ENCODE data around the gene WWC2.

The WWC2 gene

DNA sequence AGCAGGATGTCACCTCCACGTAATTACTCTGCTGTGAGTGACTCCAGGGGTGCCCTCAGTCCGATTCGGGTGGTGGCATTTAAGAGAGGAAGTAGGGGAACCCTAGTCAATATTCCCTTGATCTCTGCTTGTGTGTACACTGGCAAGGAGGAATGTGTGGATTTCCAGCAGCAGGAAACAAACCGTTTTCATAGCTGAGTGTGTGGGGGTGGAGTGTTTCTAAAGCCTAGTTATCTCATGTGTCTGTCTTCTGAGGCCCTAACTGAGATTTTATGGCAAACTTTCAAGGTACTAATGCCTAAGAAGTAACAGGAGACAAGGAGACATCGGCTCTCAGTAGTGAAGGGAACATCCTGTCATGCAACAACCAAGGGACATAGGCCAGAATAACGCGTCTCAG lies 229.8 kb downstream of the WWC2 start:
- DNase-seq: no peak

DNA sequence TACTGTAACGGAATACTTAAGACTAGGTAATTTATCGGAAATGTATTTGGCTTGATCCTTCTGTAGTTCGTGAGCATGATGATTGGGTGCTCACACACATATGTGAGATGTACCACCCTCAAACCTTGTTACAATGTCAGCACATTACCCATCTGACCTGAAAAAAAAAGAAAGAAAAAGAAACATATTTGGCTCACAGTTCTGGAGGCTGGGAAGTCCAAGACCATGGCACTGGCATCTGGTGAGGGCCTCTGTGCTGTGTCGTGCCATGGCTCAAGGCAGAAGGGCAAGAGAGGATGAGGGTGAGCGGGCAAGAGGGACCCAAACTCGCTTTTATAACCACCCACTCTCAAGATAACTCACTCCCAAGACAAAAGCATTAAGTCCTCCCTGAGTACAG lies 230.2 kb downstream of the WWC2 start:
- DNase-seq: no peak

DNA sequence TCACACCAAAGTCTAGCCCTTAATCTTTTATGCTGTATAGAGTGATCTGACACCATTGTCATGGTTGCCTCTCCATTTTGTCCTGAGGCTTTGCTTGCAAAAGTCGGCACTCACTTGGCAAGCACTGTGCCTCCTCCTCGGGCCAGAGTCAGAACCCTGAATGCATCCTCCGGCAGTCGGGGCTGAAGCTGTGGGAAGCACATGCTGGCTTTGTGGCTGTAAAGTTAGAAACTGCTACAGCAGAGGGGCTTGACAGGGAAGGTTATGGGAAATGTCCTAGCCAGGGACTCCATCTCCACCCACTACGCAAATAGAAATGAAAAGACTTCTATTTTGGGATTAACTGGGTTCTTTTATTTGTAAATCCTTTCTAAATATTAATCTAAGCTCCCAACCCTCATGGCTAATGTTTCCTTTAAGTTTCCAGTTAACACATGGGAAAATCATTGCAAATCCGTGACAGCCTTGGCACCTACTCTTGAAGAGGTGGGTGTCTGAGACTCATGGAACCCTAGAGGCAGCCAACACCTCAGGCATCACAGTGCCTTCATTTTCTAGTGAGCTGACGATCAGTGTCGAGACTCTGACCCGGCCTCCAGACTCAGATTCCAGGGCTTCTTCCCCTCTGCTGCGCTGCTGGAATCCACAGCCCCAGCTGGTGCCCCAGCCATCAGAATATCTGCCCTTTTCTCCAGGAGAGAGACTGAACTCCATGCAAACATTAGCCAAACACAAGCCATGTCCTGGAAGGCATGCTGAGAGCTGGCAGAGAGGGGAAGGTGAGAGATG lies 231.1 kb downstream of the WWC2 start:
- DNase-seq: no peak

DNA sequence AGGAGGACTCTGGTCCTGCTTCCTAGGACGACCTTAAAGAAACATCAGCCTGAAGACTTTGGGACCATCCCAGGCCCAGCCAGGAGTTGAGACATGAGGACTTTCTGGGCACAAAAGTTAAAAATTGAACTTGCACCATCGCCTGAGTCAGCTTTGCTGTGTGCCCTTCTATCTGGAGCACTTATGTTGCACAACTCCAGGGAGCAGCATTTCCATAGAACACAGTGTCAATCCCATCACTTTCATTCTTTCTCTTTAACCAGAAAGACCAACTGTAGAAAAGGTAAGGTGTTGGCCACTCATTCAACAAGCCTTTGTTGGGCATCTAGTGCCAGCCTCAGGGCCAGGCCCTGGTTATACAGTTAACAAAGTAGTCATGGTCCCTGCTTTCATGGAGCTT lies 231.8 kb downstream of the WWC2 start:
- no peak for DNase-seq

DNA sequence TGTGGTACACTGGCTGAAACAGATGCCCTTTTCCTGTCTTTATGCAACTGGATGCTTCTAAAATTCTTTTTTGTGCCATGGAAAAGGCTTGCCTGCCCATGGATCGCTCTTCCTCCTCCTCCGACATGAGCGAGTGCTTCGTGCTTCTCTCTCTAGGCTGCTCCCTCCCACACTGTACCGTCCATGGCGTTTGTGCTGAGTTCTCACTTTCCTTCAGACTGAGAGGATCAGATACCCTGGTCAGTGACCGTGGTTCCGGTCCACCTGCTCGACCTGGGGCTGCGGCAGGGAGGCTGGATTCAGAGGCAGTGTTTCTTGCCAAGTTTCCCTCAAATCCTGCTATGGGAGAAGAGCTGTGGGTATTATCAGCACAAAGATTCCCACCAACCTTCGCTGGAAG lies 233.4 kb downstream of the WWC2 start:
- no peak for DNase-seq

DNA sequence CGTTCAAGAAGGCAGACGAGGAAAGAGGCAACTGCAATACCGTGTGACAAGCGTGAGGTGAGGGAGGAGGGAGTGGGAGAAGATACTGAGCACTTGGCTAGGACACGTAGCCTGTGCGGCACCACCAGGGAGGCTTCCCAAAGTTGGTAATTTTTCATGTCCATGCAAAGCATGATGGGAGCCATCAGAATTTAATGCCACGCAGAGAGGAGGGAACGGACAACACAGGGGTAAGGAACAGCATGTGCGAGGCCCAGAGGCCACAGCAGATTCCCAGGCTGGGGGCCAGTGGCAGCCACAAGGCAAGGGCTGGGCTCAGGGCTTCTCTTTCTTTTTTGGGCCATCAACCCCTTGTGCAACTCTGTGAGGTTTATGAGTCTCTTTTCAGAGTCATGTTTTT lies 234.1 kb downstream of the WWC2 start:
- DNase-seq: no peak

DNA sequence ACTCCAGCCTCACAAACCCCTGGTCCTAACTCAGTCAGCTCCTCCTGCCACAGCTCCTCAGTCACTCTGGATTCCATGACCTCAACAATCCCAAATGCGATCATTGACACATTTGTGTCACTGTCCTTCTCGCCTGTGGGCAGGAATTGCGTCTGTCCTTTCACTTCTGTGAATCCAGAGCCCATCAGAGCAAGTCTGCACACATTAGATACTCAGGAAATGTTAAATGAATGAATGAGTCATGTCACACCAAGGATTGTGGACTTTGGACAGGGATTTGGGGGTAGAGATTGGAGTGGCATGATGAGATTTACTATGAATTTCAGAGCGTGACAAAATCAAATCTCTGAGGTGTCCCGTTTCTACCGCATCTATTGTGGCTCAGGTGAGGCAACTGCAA lies 234.9 kb downstream of the WWC2 start:
- DNase-seq: no peak

DNA sequence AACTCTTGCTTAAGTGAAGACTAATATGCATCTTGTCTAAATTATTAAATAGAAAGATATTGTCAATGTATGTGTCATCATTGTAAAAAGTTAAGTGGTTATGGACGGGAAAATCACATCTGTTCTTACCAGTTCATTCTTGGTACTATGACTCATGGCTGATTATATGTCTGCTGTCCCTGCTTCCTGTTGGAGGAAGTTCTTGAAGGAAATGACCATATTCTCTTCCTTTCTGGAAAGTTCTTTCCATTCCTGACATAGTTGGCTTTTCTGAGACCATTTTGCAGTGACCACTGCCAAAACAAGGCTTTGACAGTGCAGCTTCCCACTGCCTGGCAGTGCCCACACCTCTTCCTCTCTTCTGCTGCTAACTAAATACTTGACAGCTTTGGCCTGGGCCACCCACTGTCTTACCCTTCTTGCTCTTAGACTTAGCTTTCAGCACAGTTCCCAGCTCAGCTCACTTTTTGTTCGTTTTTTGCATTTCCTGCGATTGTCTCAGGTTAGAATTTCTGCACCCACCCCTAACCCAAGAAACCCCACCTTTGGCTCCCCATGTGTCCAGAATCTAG lies 236.4 kb downstream of the WWC2 start:
- no peak for DNase-seq

DNA sequence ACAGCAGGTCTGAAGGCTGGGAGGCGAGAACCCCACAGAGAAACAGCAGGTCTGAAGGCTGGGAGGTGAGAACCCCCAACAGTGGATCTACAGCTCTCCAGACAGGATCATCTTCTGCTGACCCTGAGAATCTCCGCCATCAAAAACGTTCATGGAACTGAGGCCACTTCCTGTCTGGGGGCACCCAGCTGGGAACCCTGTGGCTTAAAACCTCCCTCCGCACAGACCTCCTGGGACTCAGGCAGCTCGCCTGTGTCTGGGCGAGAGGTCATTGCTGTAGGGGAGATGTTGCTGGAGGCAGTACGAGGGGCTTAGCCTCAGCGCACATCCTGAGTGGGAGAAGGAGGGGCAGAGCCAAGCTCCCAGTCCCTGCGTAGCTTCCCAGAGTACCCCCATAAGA lies 238.3 kb downstream of the WWC2 start:
- DNase-seq: no peak

DNA sequence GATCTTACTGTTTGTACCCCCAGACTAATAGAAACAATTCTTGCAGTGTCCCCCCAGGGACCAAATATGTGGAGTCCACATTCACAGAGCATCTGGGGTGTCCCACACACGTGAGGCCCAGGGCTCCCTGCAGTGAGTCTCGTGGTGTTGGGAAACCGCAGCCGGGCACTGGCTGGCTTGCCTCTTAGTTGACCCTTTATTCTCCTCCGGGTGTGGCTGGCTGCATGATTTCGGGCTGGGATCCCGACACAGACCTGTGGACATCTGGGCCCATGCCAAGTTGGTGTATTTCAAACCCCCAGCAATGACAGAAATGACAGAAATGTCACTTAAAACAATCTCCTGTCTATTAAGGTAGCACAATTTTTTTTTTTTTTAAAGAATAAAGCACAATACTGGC lies 238.8 kb downstream of the WWC2 start:
- DNase-seq: no peak

DNA sequence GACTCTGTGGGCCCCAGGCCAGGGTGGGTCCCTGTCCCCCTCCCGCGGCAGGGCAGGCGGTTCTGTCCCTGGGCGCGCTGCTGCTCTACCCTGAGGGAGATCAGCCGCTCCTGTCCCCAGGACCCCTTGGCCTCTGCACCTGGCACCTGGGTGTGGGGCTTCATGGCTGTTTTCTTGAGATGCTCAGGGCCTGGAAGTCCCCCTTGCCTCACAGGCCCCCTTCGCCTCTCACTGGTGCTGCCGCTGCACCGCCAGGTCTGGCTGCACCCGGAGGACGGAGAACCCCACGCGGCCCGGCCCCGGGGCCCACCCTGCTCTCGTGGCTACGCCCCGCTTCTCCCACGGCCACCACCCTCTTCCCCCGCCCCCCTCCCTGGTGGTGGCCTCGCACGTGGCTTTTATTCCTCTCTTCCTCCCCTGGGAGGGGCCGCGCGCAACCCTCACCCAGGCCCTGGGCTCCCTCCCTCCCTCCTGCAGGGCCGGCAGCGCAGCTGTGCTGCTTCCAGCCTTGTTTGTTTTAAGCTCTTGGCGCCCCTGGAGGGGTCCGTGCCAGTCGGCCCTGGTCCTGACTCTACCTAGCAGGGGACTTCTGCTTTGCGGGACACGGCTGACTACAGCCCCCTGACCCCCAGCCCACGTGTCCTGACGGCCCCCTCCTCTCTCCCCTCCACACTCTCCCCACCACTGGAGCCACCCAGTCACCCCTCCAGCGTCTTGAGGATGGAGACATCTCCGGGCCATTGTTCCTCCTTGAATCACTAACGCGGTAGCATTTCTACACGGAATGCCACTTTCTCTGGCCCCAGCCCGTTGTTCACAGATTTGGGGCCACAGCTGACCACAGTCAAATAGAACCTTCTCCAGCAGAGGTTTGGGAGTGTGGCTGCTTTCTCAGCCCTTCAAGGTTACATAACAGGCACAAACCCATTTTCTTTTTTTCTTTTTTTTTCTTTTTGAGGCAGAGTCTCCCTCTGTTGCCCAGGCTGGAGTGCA lies 243.8 kb downstream of the WWC2 start:
- DNase-seq: peak in 1 of 51 donors; percentile 10

DNA sequence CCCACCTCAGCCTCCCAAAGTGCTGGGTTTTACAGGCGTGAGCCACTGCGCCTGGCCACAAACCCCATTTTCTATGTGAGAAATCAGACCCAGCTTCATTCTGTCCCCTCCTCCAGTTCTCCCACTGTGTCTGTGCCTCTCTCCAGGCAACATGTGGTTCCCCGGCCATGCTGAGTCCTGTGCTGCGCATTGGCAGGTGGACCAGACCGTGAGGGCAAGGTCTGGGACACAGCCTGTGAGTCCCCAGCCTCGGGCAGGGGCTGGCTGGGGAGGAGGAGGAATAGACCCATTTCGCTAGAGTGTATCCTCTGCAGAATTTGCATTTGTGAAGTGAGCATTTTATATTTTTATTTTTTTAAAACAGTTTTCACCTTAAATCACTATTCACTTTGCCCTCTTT lies 244.7 kb downstream of the WWC2 start:
- DNase-seq: no peak

DNA sequence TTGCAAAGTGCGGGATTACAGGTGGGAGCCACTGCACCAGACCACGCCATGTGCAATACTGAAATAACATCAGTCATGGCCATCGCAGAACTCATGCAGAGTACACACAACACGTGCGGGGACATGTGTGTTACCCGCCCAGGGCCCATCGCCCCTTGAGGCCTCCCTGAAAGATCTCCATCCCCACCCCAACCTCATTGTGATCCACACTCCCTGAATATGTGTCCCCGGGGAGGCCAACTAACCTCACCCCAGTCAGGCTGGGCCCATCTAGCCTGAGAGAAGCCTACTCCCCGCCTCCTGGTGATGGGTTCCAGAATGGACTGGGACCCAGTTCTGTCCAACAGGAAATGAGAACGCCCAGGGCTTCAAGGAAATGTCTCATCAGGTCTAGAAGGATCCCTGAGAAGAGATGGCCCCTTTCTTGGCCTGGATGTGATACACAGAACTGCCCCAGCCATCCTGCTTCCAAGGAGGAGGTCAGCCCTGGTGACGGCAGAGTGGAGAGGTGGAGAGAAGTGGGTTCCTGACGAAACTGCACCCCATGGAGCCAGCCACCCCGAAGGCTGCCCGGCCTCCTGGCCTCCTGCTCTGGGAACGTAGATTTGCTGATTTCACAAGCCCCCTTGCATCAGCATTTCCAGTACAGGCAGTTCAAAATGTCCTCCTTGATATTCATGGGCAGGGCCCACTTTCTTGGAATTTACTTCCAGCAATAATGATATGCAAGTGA lies 245.6 kb downstream of the WWC2 start:
- DNase-seq: no peak

DNA sequence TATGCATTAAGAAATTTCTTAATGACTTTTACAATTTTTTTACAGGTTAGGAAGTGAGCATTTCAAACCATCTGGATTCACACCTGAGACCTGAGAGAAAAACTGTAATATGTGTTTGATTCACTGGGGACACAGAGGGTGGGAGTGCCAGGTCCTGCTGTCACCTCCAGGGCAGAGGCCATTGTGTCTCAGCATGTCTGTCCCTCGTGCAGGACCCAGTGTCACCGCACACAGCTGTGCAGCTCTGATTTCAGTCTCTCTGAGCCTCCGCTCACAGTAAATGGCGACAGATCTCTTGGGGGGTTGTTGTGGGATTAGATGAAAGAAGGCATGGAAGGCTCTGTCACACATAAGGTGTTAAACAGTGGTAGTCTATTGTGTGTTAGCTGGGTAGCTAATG lies 246.2 kb downstream of the WWC2 start:
- DNase-seq: no peak

DNA sequence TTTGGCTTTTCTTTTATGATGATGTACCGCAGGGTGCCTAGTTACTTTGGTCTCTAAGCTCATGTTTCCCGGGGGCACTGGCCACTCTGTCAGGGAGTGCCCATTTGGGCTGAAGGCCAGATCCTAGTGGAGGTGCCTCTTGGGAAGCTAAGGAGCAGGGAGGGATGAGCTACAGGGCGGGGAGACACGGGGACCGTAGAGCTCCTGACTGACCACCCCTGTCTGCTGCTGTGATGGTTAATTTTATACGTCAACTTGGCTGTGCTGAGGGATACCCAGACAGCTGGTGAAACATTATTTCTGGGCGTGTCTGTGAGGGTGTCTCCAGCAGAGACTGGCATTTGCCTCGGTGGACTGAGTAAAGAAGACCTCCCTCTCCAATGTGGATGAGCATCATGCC lies 248.1 kb downstream of the WWC2 start:
- DNase-seq: no peak

DNA sequence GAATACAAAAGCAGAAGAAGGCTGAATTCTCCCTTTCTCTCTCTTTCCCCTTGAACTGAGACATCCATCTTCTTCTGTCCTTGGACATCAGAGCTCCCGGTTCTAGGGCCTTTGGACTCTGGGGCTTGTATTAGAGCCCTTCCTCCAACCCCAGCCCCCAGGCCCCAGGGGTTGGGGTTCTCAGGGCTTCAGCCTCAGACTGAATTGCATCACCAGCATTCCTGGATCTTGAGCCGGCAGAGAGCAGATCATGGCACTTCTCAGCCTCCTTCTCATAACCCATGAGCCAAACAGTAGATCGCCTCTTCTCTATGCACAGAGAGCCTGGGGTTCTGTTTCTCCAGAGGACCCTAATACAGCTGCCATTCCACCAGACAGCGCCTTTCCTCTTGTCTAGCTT lies 248.5 kb downstream of the WWC2 start:
- DNase-seq: no peak

DNA sequence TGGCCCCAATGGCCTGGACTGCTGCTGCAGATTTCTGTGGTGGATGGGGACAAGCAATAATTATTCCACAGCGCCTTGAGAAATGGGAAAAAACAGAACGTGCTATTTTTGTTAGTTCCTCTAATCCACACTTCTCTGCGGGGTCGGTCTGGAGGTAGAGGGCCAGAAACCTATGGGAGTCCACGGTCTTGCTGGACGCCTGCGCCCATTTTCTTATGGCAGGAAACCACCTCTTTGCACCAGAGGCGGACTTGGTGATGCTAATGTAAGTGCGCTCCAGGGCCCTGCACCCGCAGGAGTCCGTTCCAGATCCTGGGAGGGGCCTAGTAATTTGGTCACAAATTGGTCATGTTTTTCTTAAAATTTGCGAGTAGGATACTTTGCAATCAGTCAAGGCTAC lies 249.1 kb downstream of the WWC2 start:
- no peak for DNase-seq

DNA sequence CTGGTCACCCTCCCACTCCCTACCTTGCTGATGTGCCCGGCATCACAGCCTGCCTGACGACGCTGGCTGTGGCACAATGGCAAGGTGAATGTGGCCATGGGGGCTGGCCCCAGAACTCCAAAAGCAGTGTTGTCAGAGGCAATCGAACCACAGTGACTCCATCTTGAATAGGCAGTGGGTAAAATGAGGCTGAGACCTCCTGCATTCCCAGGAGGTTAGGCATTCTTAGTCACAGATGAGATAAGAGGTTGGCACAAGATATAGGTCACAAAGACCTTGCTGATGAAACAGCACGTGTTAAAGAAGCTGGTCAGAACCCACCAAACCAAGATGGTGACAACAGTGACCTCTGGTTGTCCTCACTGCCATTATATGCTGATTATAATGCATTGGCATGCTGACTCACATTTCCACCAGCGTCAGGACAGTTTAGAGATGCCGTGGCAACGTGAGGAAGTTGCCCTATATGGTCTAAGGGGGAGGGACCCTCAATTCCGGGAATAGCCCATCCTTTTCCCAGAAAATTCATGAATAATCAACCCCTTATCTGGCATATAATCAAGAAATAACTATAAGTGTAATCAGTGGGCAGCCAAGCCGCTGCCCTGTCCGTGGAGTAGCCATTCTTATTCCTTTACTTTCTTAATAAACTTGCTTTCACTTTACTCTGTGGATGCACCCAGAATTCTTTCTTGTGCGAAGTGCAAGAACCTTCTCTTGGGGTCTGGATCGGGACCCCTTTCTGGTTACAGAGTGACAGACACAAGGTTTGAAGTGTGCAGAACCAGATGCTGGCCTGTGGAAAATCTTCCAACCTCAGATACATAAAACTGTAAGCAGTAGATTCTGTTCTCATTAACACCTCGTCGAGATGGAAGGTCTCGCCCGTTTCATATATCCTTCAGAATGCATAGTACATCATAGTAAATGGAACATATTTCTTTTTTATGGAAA lies 249.9 kb downstream of the WWC2 start:
- DNase-seq: no peak

DNA sequence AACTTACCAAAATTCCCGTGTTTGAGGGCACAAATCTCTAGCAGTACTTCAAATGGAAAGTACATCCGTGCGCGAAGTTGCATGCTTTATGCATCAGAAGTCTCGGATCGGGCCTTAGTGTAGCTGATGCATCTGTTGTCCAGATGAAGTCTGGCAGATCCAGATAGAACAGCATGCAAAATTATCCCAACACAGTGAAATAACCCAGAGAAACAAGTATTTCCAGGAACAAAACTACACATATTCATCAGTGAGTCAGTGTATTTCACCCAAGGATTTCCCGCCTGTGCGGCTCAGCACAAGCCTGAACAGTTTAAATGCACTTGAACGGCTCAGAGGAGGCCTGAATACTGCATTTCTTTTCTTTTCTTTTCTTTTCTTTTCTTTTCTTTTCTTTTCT lies 250.6 kb downstream of the WWC2 start:
- DNase-seq: no peak

DNA sequence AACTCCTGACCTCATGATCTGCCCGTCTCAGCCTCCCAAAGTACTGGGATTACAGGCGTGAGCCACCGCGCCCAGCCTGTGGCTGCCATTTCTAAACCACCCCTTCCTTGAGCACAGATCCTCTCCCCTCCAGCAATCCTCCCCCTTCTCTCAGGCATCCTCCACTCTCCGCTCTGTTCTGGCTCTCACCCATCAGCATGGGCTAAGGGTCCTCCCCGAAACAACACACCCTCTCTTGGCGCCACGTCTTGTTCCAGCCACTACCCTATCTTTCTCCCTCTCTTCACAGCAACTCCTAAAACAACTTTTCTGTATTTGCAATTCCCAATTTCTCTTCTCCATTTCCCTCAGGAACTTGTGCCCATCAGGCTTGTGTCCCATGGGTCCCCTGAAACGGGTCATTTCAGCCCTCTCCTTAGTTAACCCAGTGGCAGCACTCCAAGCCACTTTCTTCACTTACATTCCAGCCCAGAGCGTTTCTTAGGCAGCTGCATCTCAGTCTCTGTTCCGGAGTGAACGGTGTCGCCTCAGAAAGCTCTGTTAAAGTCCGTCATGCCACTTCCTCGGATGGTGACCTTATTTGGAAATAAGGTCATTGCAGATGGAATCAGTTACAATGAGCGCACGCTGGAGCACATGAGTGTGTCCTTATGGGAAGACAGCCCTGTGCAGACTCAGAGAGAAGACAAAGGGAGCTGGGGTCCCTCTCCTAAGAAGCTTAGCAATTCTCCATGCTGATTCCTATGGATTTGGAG lies 251.4 kb downstream of the WWC2 start:
- DNase-seq: no peak

Measured in hypothalamus (tissue), 51 donors.